DND-41 (cell line): Measurements from ENCODE around the gene AKT1S1.

Experiments used
- EZH2 ChIP-seq: IDR thresholded peaks from 3 replicates; pipeline ENCODE4 v1.6.1; 2012; ENCODE audit warnings: borderline replicate concordance, low read depth, mild to moderate bottlenecking, moderate library complexity, low read length, inconsistent platforms; ENCODE audit not compliant: severe bottlenecking
- TF ChIP-seq, protein P1 (sequence below): IDR thresholded peaks from 2 replicates; pipeline ENCODE4 v1.5.1; 2012; ENCODE audit warnings: borderline replicate concordance, low read length, moderate library complexity, mild to moderate bottlenecking; ENCODE audit not compliant: poor library complexity, severe bottlenecking; ENCODE audit errors: extremely low read depth

DNA sequence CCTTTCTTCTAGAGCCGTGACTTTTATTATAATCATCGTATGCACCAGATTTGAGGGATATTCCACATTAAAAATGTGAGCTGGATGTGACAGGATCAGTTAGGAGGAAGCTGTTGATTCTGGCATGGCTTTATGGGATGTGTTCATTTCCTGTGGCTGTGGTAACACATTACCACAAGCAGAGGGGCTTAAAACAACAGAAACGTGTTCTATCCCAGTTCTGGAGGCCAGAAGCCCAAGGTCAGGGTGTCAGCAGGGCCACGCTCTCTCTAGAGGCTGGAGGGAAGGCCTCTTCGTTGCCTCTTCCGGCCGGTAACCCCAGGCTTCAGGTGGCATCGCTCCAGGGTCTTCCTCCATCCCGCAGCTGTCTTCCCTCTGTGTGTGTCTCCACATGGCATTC, 44.6 kb downstream of the AKT1S1 start:
- TF ChIP-seq, protein P1, sequence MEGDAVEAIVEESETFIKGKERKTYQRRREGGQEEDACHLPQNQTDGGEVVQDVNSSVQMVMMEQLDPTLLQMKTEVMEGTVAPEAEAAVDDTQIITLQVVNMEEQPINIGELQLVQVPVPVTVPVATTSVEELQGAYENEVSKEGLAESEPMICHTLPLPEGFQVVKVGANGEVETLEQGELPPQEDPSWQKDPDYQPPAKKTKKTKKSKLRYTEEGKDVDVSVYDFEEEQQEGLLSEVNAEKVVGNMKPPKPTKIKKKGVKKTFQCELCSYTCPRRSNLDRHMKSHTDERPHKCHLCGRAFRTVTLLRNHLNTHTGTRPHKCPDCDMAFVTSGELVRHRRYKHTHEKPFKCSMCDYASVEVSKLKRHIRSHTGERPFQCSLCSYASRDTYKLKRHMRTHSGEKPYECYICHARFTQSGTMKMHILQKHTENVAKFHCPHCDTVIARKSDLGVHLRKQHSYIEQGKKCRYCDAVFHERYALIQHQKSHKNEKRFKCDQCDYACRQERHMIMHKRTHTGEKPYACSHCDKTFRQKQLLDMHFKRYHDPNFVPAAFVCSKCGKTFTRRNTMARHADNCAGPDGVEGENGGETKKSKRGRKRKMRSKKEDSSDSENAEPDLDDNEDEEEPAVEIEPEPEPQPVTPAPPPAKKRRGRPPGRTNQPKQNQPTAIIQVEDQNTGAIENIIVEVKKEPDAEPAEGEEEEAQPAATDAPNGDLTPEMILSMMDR = no peak
- no peak for TF ChIP-seq EZH2
